OCI-LY7 (cell line): ENCODE data around the gene ZNRF3.

Experiments used
- EZH2phosphoT487 ChIP-seq: fragments of 200-600 bp; sonication (generic); IDR thresholded peaks from 2 replicates; pipeline ENCODE4 v1.6.1; 2018; ENCODE audit warnings: low read depth, borderline replicate concordance, mild to moderate bottlenecking, mixed run types, antibody characterized with exemption, low read length, moderate library complexity, mixed read lengths
- TF ChIP-seq, protein P1 (sequence below): fragments of 200-600 bp; sonication (generic); conservative IDR thresholded peaks from 2 replicates; pipeline ENCODE4 v1.5.1; 2014; ENCODE audit warnings: mild to moderate bottlenecking, antibody characterized with exemption, low read length, moderate library complexity, mixed read lengths

- TF ChIP-seq, protein P1, sequence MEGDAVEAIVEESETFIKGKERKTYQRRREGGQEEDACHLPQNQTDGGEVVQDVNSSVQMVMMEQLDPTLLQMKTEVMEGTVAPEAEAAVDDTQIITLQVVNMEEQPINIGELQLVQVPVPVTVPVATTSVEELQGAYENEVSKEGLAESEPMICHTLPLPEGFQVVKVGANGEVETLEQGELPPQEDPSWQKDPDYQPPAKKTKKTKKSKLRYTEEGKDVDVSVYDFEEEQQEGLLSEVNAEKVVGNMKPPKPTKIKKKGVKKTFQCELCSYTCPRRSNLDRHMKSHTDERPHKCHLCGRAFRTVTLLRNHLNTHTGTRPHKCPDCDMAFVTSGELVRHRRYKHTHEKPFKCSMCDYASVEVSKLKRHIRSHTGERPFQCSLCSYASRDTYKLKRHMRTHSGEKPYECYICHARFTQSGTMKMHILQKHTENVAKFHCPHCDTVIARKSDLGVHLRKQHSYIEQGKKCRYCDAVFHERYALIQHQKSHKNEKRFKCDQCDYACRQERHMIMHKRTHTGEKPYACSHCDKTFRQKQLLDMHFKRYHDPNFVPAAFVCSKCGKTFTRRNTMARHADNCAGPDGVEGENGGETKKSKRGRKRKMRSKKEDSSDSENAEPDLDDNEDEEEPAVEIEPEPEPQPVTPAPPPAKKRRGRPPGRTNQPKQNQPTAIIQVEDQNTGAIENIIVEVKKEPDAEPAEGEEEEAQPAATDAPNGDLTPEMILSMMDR: no peak
- TF ChIP-seq EZH2phosphoT487: no peak
Observed at GRCh38 chr22:28873183-28873963, 10.0 kb upstream of the ZNRF3 start.
